GM12878 (cell line): ENCODE results near the gene BEGAIN. TPM values are rescaled to one million over a fixed set of nuclear protein-coding genes. Genes with fewer than 3 reads are reported as not detected.

Source experiments
- ATAC-seq: fragments of 200-7000 bp; cut with Tn5 transposase; 3 replicates; pipeline ENCODE4 v1.9.1; 2020; ENCODE audit warnings: mild to moderate bottlenecking, moderate library complexity
- BruUV-seq: library from RNA; stranded (reverse); fragments of 400-500 nt; replicated peaks from 2 replicates; lab custom pipeline; 2021; lab: Mats Ljungman, UMichigan
- CTCF ChIA-PET: fragments of 300-600 bp; sonication (Branson Sonifier 250); formaldehyde crosslinking; extraction: SDS; loops from one replicate; lab custom pipeline; 2021; ENCODE audit warnings: inconsistent platforms; lab: Yijun Ruan, JAX
- POLR2A ChIA-PET: fragments of 350-600 bp; formaldehyde crosslinking; extraction: SDS; loops from one replicate; lab custom pipeline; 2021; ENCODE audit warnings: inconsistent platforms; lab: Charles Lee
- RAD21 ChIA-PET: fragments of 300-600 bp; sonication (Branson Sonifier 250); formaldehyde crosslinking; loops from one replicate; lab custom pipeline; 2023; ENCODE audit warnings: antibody characterized with exemption; ENCODE audit not compliant: unreplicated experiment; lab: Charles Lee
- SMC1A ChIA-PET: fragments of 300-600 bp; sonication (Branson Sonifier 250); formaldehyde crosslinking; loops from one replicate; lab custom pipeline; 2023; ENCODE audit not compliant: unreplicated experiment, uncharacterized antibody; lab: Charles Lee
- DNase-seq: peaks from one replicate; pipeline ENCODE4 v3.0.0-alpha.2; 2011; ENCODE audit warnings: low read depth, low spot score
- FAIRE-seq: peaks from 3 replicates; lab custom pipeline; 2011; peaks lifted over from hg19 to GRCh38; lab: Jason Lieb, UNC
- H2AFZ ChIP-seq: 2 replicates; pipeline ENCODE4 v1.6.0; 2011; ENCODE audit warnings: low read depth, low read length, control low read depth; ENCODE audit not compliant: control insufficient read depth
- H3K27ac ChIP-seq: 2 replicates; pipeline ENCODE4 v1.5.1; 2011; ENCODE audit warnings: control low read depth; ENCODE audit not compliant: control insufficient read depth, insufficient read depth
- H3K27me3 ChIP-seq, 2 experiments: replicated peaks in 1 of 2; 2 replicates each; pipeline versions ENCODE4 v1.6.0 to v1.6.1; 2011; ENCODE audit warnings: low read length in 1 of 2; ENCODE audit not compliant: control insufficient read depth in 2 of 2, insufficient read depth in 2 of 2
- H3K36me3 ChIP-seq, 2 experiments: 2 replicates each; pipeline ENCODE4 v1.5.1; 2011; ENCODE audit warnings: low read length in 1 of 2; ENCODE audit not compliant: control insufficient read depth in 2 of 2, insufficient read depth in 2 of 2
- H3K4me1 ChIP-seq: 2 replicates; pipeline ENCODE4 v1.6.1; 2011; ENCODE audit warnings: mild to moderate bottlenecking, low read length, moderate library complexity, mixed read lengths; ENCODE audit not compliant: control insufficient read depth, insufficient read depth
- H3K4me2 ChIP-seq: 2 replicates; pipeline ENCODE4 v1.6.0; 2011; ENCODE audit warnings: control low read depth; ENCODE audit not compliant: control insufficient read depth, insufficient read depth
- H3K4me3 ChIP-seq: fragments of 200-600 bp; sonication (generic); 2 replicates; pipeline ENCODE4 v1.5.1; 2016
- H3K79me2 ChIP-seq: 2 replicates; pipeline ENCODE4 v1.6.0; 2011; ENCODE audit warnings: low read length; ENCODE audit not compliant: control insufficient read depth, insufficient read depth
- H3K9ac ChIP-seq: 2 replicates; pipeline ENCODE4 v1.8.0; 2011; ENCODE audit warnings: low read length, control low read depth, mixed read lengths; ENCODE audit not compliant: control insufficient read depth, insufficient read depth
- H3K9me3 ChIP-seq: replicated peaks from 3 replicates; pipeline ENCODE4 v1.5.1; 2011; ENCODE audit warnings: mild to moderate bottlenecking, low read length; ENCODE audit not compliant: control insufficient read depth, insufficient read depth
- H4K20me1 ChIP-seq: 2 replicates; pipeline ENCODE4 v1.6.0; 2011; ENCODE audit not compliant: control insufficient read depth, insufficient read depth
- BACH1 ChIP-seq: fragments of 450-650 bp; IDR thresholded peaks from 2 replicates; pipeline ENCODE4 v1.6.1; 2017; ENCODE audit warnings: mild to moderate bottlenecking, borderline replicate concordance
- KDM1A ChIP-seq: fragments of 200-600 bp; sonication (generic); IDR thresholded peaks from 2 replicates; pipeline ENCODE4 v1.6.1; 2016; ENCODE audit warnings: borderline replicate concordance
- KLF5 ChIP-seq: fragments of 450-650 bp; IDR thresholded peaks from 2 replicates; pipeline ENCODE4 v1.6.1; 2014; ENCODE audit warnings: mild to moderate bottlenecking; ENCODE audit not compliant: partially characterized antibody
- MLLT1 ChIP-seq: fragments of 450-650 bp; IDR thresholded peaks from 2 replicates; pipeline ENCODE4 v1.6.1; 2016; ENCODE audit warnings: mild to moderate bottlenecking
- MYC ChIP-seq: IDR thresholded peaks from 2 replicates; pipeline ENCODE4 v1.6.1; 2011; ENCODE audit warnings: mild to moderate bottlenecking, low read length, moderate library complexity, inconsistent platforms; ENCODE audit not compliant: insufficient read depth, insufficient replicate concordance, insufficient read length, severe bottlenecking
- RELA ChIP-seq: fragments of 450-650 bp; IDR thresholded peaks from 2 replicates; pipeline ENCODE4 v1.8.0; 2014; ENCODE audit warnings: borderline replicate concordance; ENCODE audit not compliant: partially characterized antibody
- SKIL ChIP-seq: fragments of 450-650 bp; IDR thresholded peaks from 2 replicates; pipeline ENCODE4 v1.6.1; 2017; ENCODE audit warnings: mild to moderate bottlenecking, low read depth, inconsistent platforms; ENCODE audit not compliant: poor library complexity, severe bottlenecking
- SPI1 ChIP-seq: IDR thresholded peaks from 2 replicates; pipeline ENCODE4 v1.6.1; 2011; ENCODE audit warnings: low read depth, mild to moderate bottlenecking, low read length, moderate library complexity, borderline replicate concordance; ENCODE audit not compliant: insufficient read depth
- STAT3 ChIP-seq: IDR thresholded peaks from 2 replicates; pipeline ENCODE4 v1.6.1; 2011; ENCODE audit warnings: low read depth, low read length, improper control_type of control experiment
- SUZ12 ChIP-seq: fragments of 200-600 bp; sonication (generic); IDR thresholded peaks from one replicate; pipeline ENCODE4 v1.6.1; 2018; ENCODE audit warnings: antibody characterized with exemption, mild to moderate bottlenecking; ENCODE audit not compliant: unreplicated experiment
- YBX1 ChIP-seq: fragments of 450-650 bp; IDR thresholded peaks from 2 replicates; pipeline ENCODE4 v1.6.1; 2016; ENCODE audit warnings: antibody characterized with exemption
- ZNF217 ChIP-seq: fragments of 450-650 bp; IDR thresholded peaks from 2 replicates; pipeline ENCODE4 v1.6.1; 2017; ENCODE audit warnings: antibody characterized with exemption, mild to moderate bottlenecking
- WGBS: methylation state at CpG from one replicate; pipeline ENCODE4 v1.1.6; 2016; ENCODE audit warnings: low lambda C conversion rate; ENCODE audit not compliant: insufficient replicate concordance, insufficient coverage; ENCODE audit errors: missing lambda C conversion rate; 5-methylcytosine and 5-hydroxymethylcytosine counted together
- in situ Hi-C: fragments of 300-500 bp; cut with MboI; formaldehyde crosslinking; loops from 9 replicates; pipeline ENCODE4 v1.14.3; 2018; ENCODE audit warnings: mixed read lengths
- intact Hi-C: fragments of 100-400 bp; cut with micrococcal nuclease; formaldehyde crosslinking; loops from one replicate; pipeline ENCODE4 v1.14.2; 2022; ENCODE audit not compliant: unreplicated experiment
- polyA plus RNA-seq, 11 experiments: library from polyadenylated mRNA; depleted of rRNA in 4 of 11; unstranded in 6 of 11; stranded (reverse) in 5 of 11; fragments of >200 nt; fragmentation: Nextera tagmentation in 4 of 11; fragmentation: Illumina TruSeq in 1 of 11; extraction: Ambion mirVana in 4 of 11; extraction: Trizol in 1 of 11; gene quantifications; 1 replicate in 1 of 11; 2 replicates in 10 of 11; pipeline versions ENCODE4 v1.2.1 to v1.2.3, GENCODE V29; 2011 to 2016; ENCODE audit warnings: inconsistent platforms in 2 of 11, missing spikeins in 2 of 11, low read depth in 1 of 11
- total RNA-seq, 4 experiments: library from RNA; depleted of rRNA in 3 of 4; stranded (reverse); fragments of >200 nt in 3 of 4; fragmentation: Illumina TruSeq in 1 of 4; extraction: Trizol in 1 of 4; gene quantifications; 2 replicates each; pipeline versions ENCODE4 v1.2.1 to v1.2.3, GENCODE V29; 2013 to 2021
- TF ChIP-seq, protein P1 (sequence below): IDR thresholded peaks from 2 replicates; pipeline ENCODE4 v1.6.1; 2012; ENCODE audit warnings: low read depth, low read length, improper control_type of control experiment
- TF ChIP-seq, protein P2 (sequence below): fragments of 450-650 bp; IDR thresholded peaks from 2 replicates; pipeline ENCODE4 v1.6.1; 2017; ENCODE audit warnings: borderline replicate concordance
- TF ChIP-seq, protein P3 (sequence below): IDR thresholded peaks from 2 replicates; pipeline ENCODE4 v1.6.1; 2011; ENCODE audit warnings: borderline replicate concordance, low read depth, mild to moderate bottlenecking, moderate library complexity, mixed read lengths, low read length; ENCODE audit not compliant: insufficient read depth; ENCODE audit errors: extremely low read length

BEGAIN gene
- total and polyA plus RNA-seq, 10 of the 15 experiments (the other 5 are each of a cell fraction or from before 2014, with no cell fraction given) = 0.01 to 0.31 (median 0.06) TPM; not detected in 5

- Histone ChIP-seq H3K4me2 (no peak overlapping the region), H3K27me3 (peaks cover 2 to 6% of the 10 kb centered on the region in 2 experiments; a peak in 3 of 4 replicates), H3K27ac (no peak overlapping the region), H3K9me3 (no peaks in the 10 kb centered on the region), H2AFZ (no peak overlapping the region), H3K9ac (no peak overlapping the region), H3K4me1 (no peaks in the 10 kb centered on the region), H3K36me3 (no peaks in the 10 kb centered on the region), H4K20me1 (no peaks in the 10 kb centered on the region), H3K4me3 (no peak overlapping the region), H3K79me2 (no peaks in the 10 kb centered on the region)
- intact Hi-C loops (no loop called here), in situ Hi-C loops (no loop called here)
- no TSS peak for BruUV-seq
- DNase-seq (no peak), FAIRE-seq (no peak), ATAC-seq (no peak)
- WGBS = 15% methylated on average over 14 of the region's 14 CpGs
- POLR2A ChIA-PET = no interaction called here
- CTCF ChIA-PET = no interaction called here
- RAD21 ChIA-PET = no interaction called here
- SMC1A ChIA-PET = no interaction called here
- no peak for TF ChIP-seq KDM1A
- TF ChIP-seq, protein P1, sequence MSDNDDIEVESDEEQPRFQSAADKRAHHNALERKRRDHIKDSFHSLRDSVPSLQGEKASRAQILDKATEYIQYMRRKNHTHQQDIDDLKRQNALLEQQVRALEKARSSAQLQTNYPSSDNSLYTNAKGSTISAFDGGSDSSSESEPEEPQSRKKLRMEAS = no peak
- no peak for TF ChIP-seq BACH1
- TF ChIP-seq, protein P2, sequence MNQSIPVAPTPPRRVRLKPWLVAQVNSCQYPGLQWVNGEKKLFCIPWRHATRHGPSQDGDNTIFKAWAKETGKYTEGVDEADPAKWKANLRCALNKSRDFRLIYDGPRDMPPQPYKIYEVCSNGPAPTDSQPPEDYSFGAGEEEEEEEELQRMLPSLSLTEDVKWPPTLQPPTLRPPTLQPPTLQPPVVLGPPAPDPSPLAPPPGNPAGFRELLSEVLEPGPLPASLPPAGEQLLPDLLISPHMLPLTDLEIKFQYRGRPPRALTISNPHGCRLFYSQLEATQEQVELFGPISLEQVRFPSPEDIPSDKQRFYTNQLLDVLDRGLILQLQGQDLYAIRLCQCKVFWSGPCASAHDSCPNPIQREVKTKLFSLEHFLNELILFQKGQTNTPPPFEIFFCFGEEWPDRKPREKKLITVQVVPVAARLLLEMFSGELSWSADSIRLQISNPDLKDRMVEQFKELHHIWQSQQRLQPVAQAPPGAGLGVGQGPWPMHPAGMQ = no peak
- no peak for TF ChIP-seq STAT3
- TF ChIP-seq SUZ12 = no peak
- TF ChIP-seq YBX1 = no peak
- TF ChIP-seq KLF5 = no peak
- no peak for TF ChIP-seq MYC
- TF ChIP-seq SKIL = no peak
- TF ChIP-seq, protein P3, sequence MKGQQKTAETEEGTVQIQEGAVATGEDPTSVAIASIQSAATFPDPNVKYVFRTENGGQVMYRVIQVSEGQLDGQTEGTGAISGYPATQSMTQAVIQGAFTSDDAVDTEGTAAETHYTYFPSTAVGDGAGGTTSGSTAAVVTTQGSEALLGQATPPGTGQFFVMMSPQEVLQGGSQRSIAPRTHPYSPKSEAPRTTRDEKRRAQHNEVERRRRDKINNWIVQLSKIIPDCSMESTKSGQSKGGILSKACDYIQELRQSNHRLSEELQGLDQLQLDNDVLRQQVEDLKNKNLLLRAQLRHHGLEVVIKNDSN = no peak
- no peak for TF ChIP-seq ZNF217
- TF ChIP-seq MLLT1 = no peak
- TF ChIP-seq SPI1 = no peak
- no peak for TF ChIP-seq RELA
Observed at GRCh38 chr14:100590726-100591452, 3.7 kb upstream of the BEGAIN start.
